ENCODE results near the gene B4GALNT4. TPM values are rescaled to one million over a fixed set of nuclear protein-coding genes. Genes with fewer than 3 reads are reported as not detected.
"Not testable (repeated sequence)": the region's sequence is repeated elsewhere in the genome, so short reads cannot be mapped to it uniquely, and the experiment has no call there.

B4GALNT4 gene
- total and polyA plus RNA-seq, 2 experiments from 2014 or later, result 2.3 to 16.5 TPM

- H3K27ac ChIP-seq, result no peak overlapping the region
- H3K4me3 ChIP-seq, result no peak overlapping the region
- H4K20me1 ChIP-seq (ENCODE audit: insufficient read depth), result no peaks in the 10 kb centered on the region
- H3K27me3 ChIP-seq (replicated peaks; ENCODE audit: insufficient read depth), result no peaks in the 10 kb centered on the region
- H3K4me2 ChIP-seq (ENCODE audit: unreplicated experiment), result no peak overlapping the region
- H2AFZ ChIP-seq, result no peak overlapping the region
- WGBS, 2 experiments (ENCODE audit: low coverage in 1 of 2, low lambda C conversion rate in 2 of 2, missing lambda C conversion rate in 2 of 2), result 81 to 84% methylated on average over 7 of the region's 7 CpGs
- H3K9me3 ChIP-seq (ENCODE audit: low read depth), result no peaks in the 10 kb centered on the region
- no peak for DNase-seq
- H3K36me3 ChIP-seq (ENCODE audit: low read depth), result no peaks in the 10 kb centered on the region
- no peaks in the 10 kb centered on the region for H3K4me1 ChIP-seq (ENCODE audit: insufficient read depth)
- no peaks in the 10 kb centered on the region for H3F3A ChIP-seq (ENCODE audit: insufficient read depth)
- H3K9ac ChIP-seq, result no peak overlapping the region
- no peak for TF ChIP-seq EZH2phosphoT487 (IDR thresholded peaks at IDR 0.05; ENCODE audit: insufficient read depth, low read depth)
- no peak for TF ChIP-seq EZH2 (IDR thresholded peaks at IDR 0.05; ENCODE audit: insufficient read depth, poor library complexity, severe bottlenecking)
- no peaks in the 10 kb centered on the region for H3K9me2 ChIP-seq (ENCODE audit: insufficient read depth)
- H3K79me2 ChIP-seq (ENCODE audit: insufficient read depth), result no peaks in the 10 kb centered on the region
- in situ Hi-C loops (cut with MboI), result no loop called here
These were observed 39.8 kb downstream of the B4GALNT4 start for GRCh38 chr11:409008-409599.

- no peaks in the 10 kb centered on the region for H3F3A ChIP-seq (ENCODE audit: insufficient read depth)
- H3K4me1 ChIP-seq (ENCODE audit: insufficient read depth), result no peaks in the 10 kb centered on the region
- H3K4me2 ChIP-seq (ENCODE audit: unreplicated experiment), result no peak overlapping the region
- no peaks in the 10 kb centered on the region for H3K79me2 ChIP-seq (ENCODE audit: insufficient read depth)
- no peaks in the 10 kb centered on the region for H3K9me2 ChIP-seq (ENCODE audit: insufficient read depth)
- in situ Hi-C loops (cut with MboI), result no loop called here
- 61 to 62% methylated on average over 16 to 18 of the region's 18 CpGs for WGBS, 2 experiments (ENCODE audit: low coverage in 1 of 2, low lambda C conversion rate in 2 of 2, missing lambda C conversion rate in 2 of 2)
- DNase-seq, result no peak
- no peaks in the 10 kb centered on the region for H3K27me3 ChIP-seq (replicated peaks; ENCODE audit: insufficient read depth)
- no peak overlapping the region for H3K27ac ChIP-seq
- no peak overlapping the region for H2AFZ ChIP-seq
- TF ChIP-seq EZH2 (IDR thresholded peaks at IDR 0.05; ENCODE audit: insufficient read depth, poor library complexity, severe bottlenecking), result no peak
- TF ChIP-seq EZH2phosphoT487 (IDR thresholded peaks at IDR 0.05; ENCODE audit: insufficient read depth, low read depth), result no peak
- H3K4me3 ChIP-seq, result no peak overlapping the region
- H3K9me3 ChIP-seq (ENCODE audit: low read depth), result no peaks in the 10 kb centered on the region
- no peak overlapping the region for H3K9ac ChIP-seq
- no peaks in the 10 kb centered on the region for H4K20me1 ChIP-seq (ENCODE audit: insufficient read depth)
- H3K36me3 ChIP-seq (ENCODE audit: low read depth), result no peaks in the 10 kb centered on the region
These were observed 40.5 kb downstream of the B4GALNT4 start for GRCh38 chr11:409600-410483.

- H3K27me3 ChIP-seq (replicated peaks; ENCODE audit: insufficient read depth); H3K79me2 ChIP-seq (ENCODE audit: insufficient read depth); DNase-seq; H3K36me3 ChIP-seq (ENCODE audit: low read depth); H3K9me3 ChIP-seq (ENCODE audit: low read depth); H3K9ac ChIP-seq; H3K4me2 ChIP-seq (ENCODE audit: unreplicated experiment); H2AFZ ChIP-seq; H3K4me1 ChIP-seq (ENCODE audit: insufficient read depth); H3F3A ChIP-seq (ENCODE audit: insufficient read depth); H3K4me3 ChIP-seq; H3K27ac ChIP-seq; H3K9me2 ChIP-seq (ENCODE audit: insufficient read depth); in situ Hi-C loops (cut with MboI); H4K20me1 ChIP-seq (ENCODE audit: insufficient read depth): not testable (repeated sequence)
- WGBS, 2 experiments (ENCODE audit: low coverage in 1 of 2, low lambda C conversion rate in 2 of 2, missing lambda C conversion rate in 2 of 2), result 74% methylated on average over 13 of the region's 13 CpGs; no CpG with 5 or more reads in 1 of the 2 experiments
These were observed 41.4 kb downstream of the B4GALNT4 start for GRCh38 chr11:410711-411110.

- H3K27me3 ChIP-seq (replicated peaks; ENCODE audit: insufficient read depth); DNase-seq; H2AFZ ChIP-seq; H3K79me2 ChIP-seq (ENCODE audit: insufficient read depth); H3K36me3 ChIP-seq (ENCODE audit: low read depth); H3K4me3 ChIP-seq; H3K27ac ChIP-seq; H3K4me2 ChIP-seq (ENCODE audit: unreplicated experiment); H4K20me1 ChIP-seq (ENCODE audit: insufficient read depth); H3K9me2 ChIP-seq (ENCODE audit: insufficient read depth); H3K9ac ChIP-seq; in situ Hi-C loops (cut with MboI); H3K4me1 ChIP-seq (ENCODE audit: insufficient read depth); H3F3A ChIP-seq (ENCODE audit: insufficient read depth); H3K9me3 ChIP-seq (ENCODE audit: low read depth): not testable (repeated sequence)
- WGBS, 2 experiments (ENCODE audit: low coverage in 1 of 2, low lambda C conversion rate in 2 of 2, missing lambda C conversion rate in 2 of 2), result 71 to 77% methylated on average over 5 to 10 of the region's 11 CpGs
These were observed 42.2 kb downstream of the B4GALNT4 start for GRCh38 chr11:411520-411919.
